Effector memory CD8-positive, alpha-beta T cell (primary cell): Measurements from ENCODE around the gene GRXCR2.

Experiments used
- ATAC-seq: fragments of 150-1000 bp; cut with Tn5 transposase; replicated peaks from 2 replicates; pipeline ENCODE4 v1.10.0; 2021; ENCODE audit warnings: mild to moderate bottlenecking, moderate library complexity
- DNase-seq, 3 experiments: peaks; one replicate each; pipeline ENCODE4 v3.0.0; 2021
- H3K27ac Mint-ChIP-seq, 2 donors: one replicate each; pipeline ENCODE4 v1.8.0; 2022; ENCODE audit warnings: mild to moderate bottlenecking in 2 of 2, mixed read lengths in 2 of 2, moderate library complexity in 2 of 2
- H3K27me3 Mint-ChIP-seq, 2 donors: one replicate each; pipeline ENCODE4 v1.8.0; 2022; ENCODE audit warnings: mixed read lengths in 2 of 2
- H3K36me3 Mint-ChIP-seq: one replicate; pipeline ENCODE4 v1.8.0; 2022; ENCODE audit warnings: mild to moderate bottlenecking, moderate library complexity, mixed read lengths; ENCODE audit not compliant: insufficient read depth
- H3K4me1 Mint-ChIP-seq, 2 donors: one replicate each; pipeline ENCODE4 v1.8.0; 2022; ENCODE audit warnings: low read depth in 2 of 2, mixed read lengths in 2 of 2
- H3K4me3 Mint-ChIP-seq, 2 donors: one replicate each; pipeline ENCODE4 v1.8.0; 2022; ENCODE audit warnings: mild to moderate bottlenecking in 2 of 2, mixed read lengths in 2 of 2, moderate library complexity in 2 of 2
- H3K9me3 Mint-ChIP-seq, 2 donors: one replicate each; pipeline ENCODE4 v1.8.0; 2022; ENCODE audit warnings: mixed read lengths in 2 of 2

Gene GRXCR2

GRCh38 chr5:145863003-145863402, 9.8 kb downstream of the GRXCR2 start:
- no peak overlapping the region for H3K27ac Mint-ChIP-seq
- peaks cover 0 to 4% of the 10 kb centered on the region in 2 donors for H3K4me1 Mint-ChIP-seq
- peaks cover 21 to 22% of the 10 kb centered on the region in 2 donors for H3K27me3 Mint-ChIP-seq
- DNase-seq (no peak), ATAC-seq (no peak)
- H3K9me3 Mint-ChIP-seq, result no peaks in the 10 kb centered on the region
- no peaks in the 10 kb centered on the region for H3K36me3 Mint-ChIP-seq
- no peak overlapping the region for H3K4me3 Mint-ChIP-seq

- no peaks in the 10 kb centered on the region for H3K36me3 Mint-ChIP-seq
- ATAC-seq (no peak), DNase-seq (no peak)
- peaks cover 23 to 32% of the 10 kb centered on the region in 2 donors for H3K27me3 Mint-ChIP-seq
- no peak overlapping the region for H3K4me3 Mint-ChIP-seq
- H3K27ac Mint-ChIP-seq, result no peak overlapping the region
- H3K4me1 Mint-ChIP-seq, result peaks cover 0 to 4% of the 10 kb centered on the region in 2 donors
- H3K9me3 Mint-ChIP-seq, result no peaks in the 10 kb centered on the region
Measured at GRCh38 chr5:145859897-145860296, 12.9 kb downstream of the GRXCR2 start.

- ATAC-seq (no peak), DNase-seq (no peak)
- Mint-ChIP-seq H3K4me3 (no peak overlapping the region), H3K9me3 (no peaks in the 10 kb centered on the region), H3K4me1 (peaks cover 0 to 4% of the 10 kb centered on the region in 2 donors), H3K27ac (no peak overlapping the region), H3K27me3 (peaks cover 18 to 32% of the 10 kb centered on the region in 2 donors), H3K36me3 (no peaks in the 10 kb centered on the region)
Measured at GRCh38 chr5:145859453-145859852, 13.4 kb downstream of the GRXCR2 start.

GRCh38 chr5:145858959-145859358, 13.9 kb downstream of the GRXCR2 start:
- no peak overlapping the region for H3K27ac Mint-ChIP-seq
- no peak for ATAC-seq
- no peak overlapping the region for H3K4me3 Mint-ChIP-seq
- H3K27me3 Mint-ChIP-seq, result peaks cover 14 to 32% of the 10 kb centered on the region in 2 donors
- no peaks in the 10 kb centered on the region for H3K9me3 Mint-ChIP-seq
- no peak for DNase-seq
- H3K4me1 Mint-ChIP-seq, result peaks cover 0 to 4% of the 10 kb centered on the region in 2 donors
- no peaks in the 10 kb centered on the region for H3K36me3 Mint-ChIP-seq

- DNase-seq (no peak), ATAC-seq (peak; percentile 32)
- Mint-ChIP-seq H3K9me3 (no peaks in the 10 kb centered on the region), H3K27me3 (peaks cover 10 to 28% of the 10 kb centered on the region in 2 donors), H3K4me1 (peaks cover 0 to 2% of the 10 kb centered on the region in 2 donors), H3K4me3 (peak overlapping the region in 1 of 2 donors; percentile 21), H3K36me3 (no peaks in the 10 kb centered on the region), H3K27ac (no peak overlapping the region)
Measured at GRCh38 chr5:145856285-145856818, 16.5 kb downstream of the GRXCR2 start.

- Mint-ChIP-seq H3K27me3 (peaks cover 5 to 23% of the 10 kb centered on the region in 2 donors), H3K27ac (no peak overlapping the region), H3K36me3 (no peaks in the 10 kb centered on the region), H3K4me1 (no peaks in the 10 kb centered on the region), H3K9me3 (no peaks in the 10 kb centered on the region), H3K4me3 (no peak overlapping the region)
- ATAC-seq (no peak), DNase-seq (no peak)
Measured at GRCh38 chr5:145855763-145856267, 17.0 kb downstream of the GRXCR2 start.

- Mint-ChIP-seq H3K27me3 (peaks cover 5 to 18% of the 10 kb centered on the region in 2 donors), H3K4me3 (no peak overlapping the region), H3K27ac (no peak overlapping the region), H3K36me3 (no peaks in the 10 kb centered on the region), H3K9me3 (no peaks in the 10 kb centered on the region), H3K4me1 (no peaks in the 10 kb centered on the region)
- ATAC-seq (no peak), DNase-seq (no peak)
Measured at GRCh38 chr5:145854651-145855258, 18.1 kb downstream of the GRXCR2 start.

- H3K27ac Mint-ChIP-seq, result no peak overlapping the region
- no peak for DNase-seq
- H3K4me1 Mint-ChIP-seq, result no peaks in the 10 kb centered on the region
- no peak overlapping the region for H3K4me3 Mint-ChIP-seq
- H3K9me3 Mint-ChIP-seq, result no peaks in the 10 kb centered on the region
- no peaks in the 10 kb centered on the region for H3K36me3 Mint-ChIP-seq
- no peak for ATAC-seq
- H3K27me3 Mint-ChIP-seq, result peaks cover 5 to 10% of the 10 kb centered on the region in 2 donors
Measured at GRCh38 chr5:145853781-145854376, 18.9 kb downstream of the GRXCR2 start.

- H3K27me3 Mint-ChIP-seq, result peaks cover 5 to 10% of the 10 kb centered on the region in 2 donors
- no peaks in the 10 kb centered on the region for H3K36me3 Mint-ChIP-seq
- no peaks in the 10 kb centered on the region for H3K4me1 Mint-ChIP-seq
- no peak for DNase-seq
- no peak for ATAC-seq
- no peak overlapping the region for H3K4me3 Mint-ChIP-seq
- no peak overlapping the region for H3K27ac Mint-ChIP-seq
- no peaks in the 10 kb centered on the region for H3K9me3 Mint-ChIP-seq
Measured at GRCh38 chr5:145852990-145853389, 19.8 kb downstream of the GRXCR2 start.

GRCh38 chr5:145848854-145849253, 24.0 kb downstream of the GRXCR2 start:
- DNase-seq (no peak), ATAC-seq (no peak)
- Mint-ChIP-seq H3K27ac (no peak overlapping the region), H3K4me1 (no peaks in the 10 kb centered on the region), H3K27me3 (peaks cover 0 to 8% of the 10 kb centered on the region in 2 donors), H3K9me3 (no peaks in the 10 kb centered on the region), H3K4me3 (no peak overlapping the region), H3K36me3 (no peaks in the 10 kb centered on the region)

- no peak for ATAC-seq
- H3K4me3 Mint-ChIP-seq, result no peak overlapping the region
- no peak overlapping the region for H3K27ac Mint-ChIP-seq
- no peaks in the 10 kb centered on the region for H3K36me3 Mint-ChIP-seq
- DNase-seq, result no peak
- H3K4me1 Mint-ChIP-seq, result no peaks in the 10 kb centered on the region
- no peaks in the 10 kb centered on the region for H3K9me3 Mint-ChIP-seq
- peaks cover 8% of the 10 kb centered on the region in 2 donors for H3K27me3 Mint-ChIP-seq
Measured at GRCh38 chr5:145847499-145848497, 25.0 kb downstream of the GRXCR2 start.

GRCh38 chr5:145846081-145846480, 26.7 kb downstream of the GRXCR2 start:
- no peak overlapping the region for H3K4me3 Mint-ChIP-seq
- H3K27ac Mint-ChIP-seq, result no peak overlapping the region
- no peaks in the 10 kb centered on the region for H3K4me1 Mint-ChIP-seq
- H3K36me3 Mint-ChIP-seq, result no peaks in the 10 kb centered on the region
- H3K9me3 Mint-ChIP-seq, result no peaks in the 10 kb centered on the region
- DNase-seq (no peak), ATAC-seq (no peak)
- H3K27me3 Mint-ChIP-seq, result peaks cover 8 to 9% of the 10 kb centered on the region in 2 donors

GRCh38 chr5:145841299-145841698, 31.5 kb downstream of the GRXCR2 start:
- no peaks in the 10 kb centered on the region for H3K4me1 Mint-ChIP-seq
- ATAC-seq (no peak), DNase-seq (no peak)
- no peak overlapping the region for H3K27ac Mint-ChIP-seq
- no peaks in the 10 kb centered on the region for H3K9me3 Mint-ChIP-seq
- H3K27me3 Mint-ChIP-seq, result peaks cover 8 to 9% of the 10 kb centered on the region in 2 donors
- no peak overlapping the region for H3K4me3 Mint-ChIP-seq
- H3K36me3 Mint-ChIP-seq, result no peaks in the 10 kb centered on the region
